ENCODE measurements around the gene LCNL1. TPM values are rescaled to one million over a fixed set of nuclear protein-coding genes. Genes with fewer than 3 reads are reported as not detected.

The LCNL1 gene
- total RNA-seq (not detected in 2 replicates), polyA plus RNA-seq (0.06 TPM in 1 of 2 replicates, not detected in the other), polyA minus RNA-seq (0.09 TPM in 1 of 2 replicates, not detected in the other)
- total RNA-seq (2013), result 0.02 TPM

DNA sequence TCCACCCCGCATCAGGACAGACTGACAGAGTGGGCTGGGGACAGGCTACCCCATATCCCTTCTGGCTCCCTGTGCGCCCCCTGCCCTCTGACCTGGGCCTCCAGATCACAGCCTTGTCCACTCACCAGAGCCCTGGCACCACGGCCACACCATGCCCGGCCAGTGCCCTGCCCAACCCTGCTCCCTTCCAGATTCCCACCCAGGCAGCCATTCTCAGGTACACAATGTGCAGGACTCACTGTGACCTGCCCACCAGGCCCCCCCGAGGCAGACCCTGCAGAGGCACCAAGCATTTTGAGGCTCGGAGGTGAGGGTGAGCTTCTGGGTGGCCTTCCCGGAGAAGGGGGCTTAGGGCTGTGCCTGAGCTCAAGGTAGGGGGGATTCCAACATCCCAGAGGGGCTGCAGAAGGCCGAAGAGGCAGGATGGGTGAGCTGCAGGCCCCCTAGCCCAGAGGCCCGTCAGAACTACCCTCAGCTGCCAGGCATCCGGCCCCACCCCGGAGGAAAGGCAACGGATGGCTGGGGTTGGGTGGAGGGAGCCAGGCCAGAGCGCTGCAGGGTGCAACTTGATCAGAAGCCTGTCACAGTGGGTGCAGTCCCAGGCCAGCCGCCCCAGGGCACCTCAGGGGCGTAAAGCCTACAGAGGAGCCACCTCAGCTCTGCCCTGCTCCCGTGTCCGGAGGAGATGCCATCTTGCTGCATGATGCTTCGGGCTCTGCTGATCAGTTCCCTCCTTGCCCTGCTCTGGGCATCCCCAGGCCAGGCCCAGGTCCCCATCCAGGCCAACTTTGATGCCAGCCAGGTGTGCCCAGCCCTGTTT lies at the start of gene LCNL1:
Gene LCNL1, plus strand, starts transcription at position 762 of the 820 bp plus-strand sequence. CDS start 594 bp downstream, outside the sequence.
- TF ChIP-seq EZH2 (IDR thresholded peaks at IDR 0.05; ENCODE audit: borderline replicate concordance, insufficient read depth, low read depth, low read length, poor library complexity, severe bottlenecking), result no peak
- TF ChIP-seq, protein P1, sequence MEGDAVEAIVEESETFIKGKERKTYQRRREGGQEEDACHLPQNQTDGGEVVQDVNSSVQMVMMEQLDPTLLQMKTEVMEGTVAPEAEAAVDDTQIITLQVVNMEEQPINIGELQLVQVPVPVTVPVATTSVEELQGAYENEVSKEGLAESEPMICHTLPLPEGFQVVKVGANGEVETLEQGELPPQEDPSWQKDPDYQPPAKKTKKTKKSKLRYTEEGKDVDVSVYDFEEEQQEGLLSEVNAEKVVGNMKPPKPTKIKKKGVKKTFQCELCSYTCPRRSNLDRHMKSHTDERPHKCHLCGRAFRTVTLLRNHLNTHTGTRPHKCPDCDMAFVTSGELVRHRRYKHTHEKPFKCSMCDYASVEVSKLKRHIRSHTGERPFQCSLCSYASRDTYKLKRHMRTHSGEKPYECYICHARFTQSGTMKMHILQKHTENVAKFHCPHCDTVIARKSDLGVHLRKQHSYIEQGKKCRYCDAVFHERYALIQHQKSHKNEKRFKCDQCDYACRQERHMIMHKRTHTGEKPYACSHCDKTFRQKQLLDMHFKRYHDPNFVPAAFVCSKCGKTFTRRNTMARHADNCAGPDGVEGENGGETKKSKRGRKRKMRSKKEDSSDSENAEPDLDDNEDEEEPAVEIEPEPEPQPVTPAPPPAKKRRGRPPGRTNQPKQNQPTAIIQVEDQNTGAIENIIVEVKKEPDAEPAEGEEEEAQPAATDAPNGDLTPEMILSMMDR (IDR thresholded peaks at IDR 0.05), result no peak
- Histone ChIP-seq H2AFZ (ENCODE audit: insufficient read depth, low read depth, low read length, poor library complexity, severe bottlenecking) (no peak within 1 kb of the TSS), H3K36me3 (replicated peaks in 1 of 2; ENCODE audit: control extremely low read depth in 1 of 2, control insufficient read depth in 1 of 2, extremely low read depth in 1 of 2, insufficient read depth in 2 of 2, low read length in 1 of 2) (no peaks in the 10 kb centered on the region), H3K4me2 (replicated peaks; ENCODE audit: low read depth, low read length, poor library complexity, severe bottlenecking) (no peak within 1 kb of the TSS), H3K4me1 (ENCODE audit: control insufficient read depth in 2 of 2, insufficient read depth in 2 of 2, low read length in 2 of 2) (peaks cover 12 to 17% of the 10 kb centered on the region in 2 donors), H4K20me1 (ENCODE audit: control insufficient read depth, insufficient read depth, low read length, poor library complexity, severe bottlenecking) (no peaks in the 10 kb centered on the region), H3K9ac (ENCODE audit: low read length) (no peak within 1 kb of the TSS), H3K4me3 (ENCODE audit: control extremely low read depth in 1 of 5, extremely low read depth in 1 of 5, insufficient read depth in 1 of 5, low read depth in 2 of 5, low read length in 4 of 5) (no peak within 1 kb of the TSS), H3K27ac (ENCODE audit: low read length in 2 of 2) (no peak within 1 kb of the TSS), H3K9me3 (ENCODE audit: control extremely low read depth in 1 of 3, control insufficient read depth in 2 of 3, insufficient read depth in 1 of 3, low read length in 2 of 3) (peaks cover 0 to 13% (median 0%) of the 10 kb centered on the region in 3 donors), H3K27me3 (replicated peaks in 1 of 4; ENCODE audit: control extremely low read depth in 1 of 4, control insufficient read depth in 3 of 4, insufficient read depth in 4 of 4, low read length in 3 of 4) (peaks cover 0 to 78% (median 17%) of the 10 kb centered on the region in 4 experiments), H3K79me2 (ENCODE audit: control insufficient read depth, insufficient read depth, low read length) (no peaks in the 10 kb centered on the region)
- peaks cover 21% of the 10 kb centered on the region for H3K27me3 Mint-ChIP-seq
- ChIA-PET CTCF (no interaction called here), POLR2A (interaction anchor here (0.6 kb wide), 1 partner anchor 14 kb away, joined by 3 read pairs; no protein-coding TSS in a partner anchor)
- DNase-seq, result no peak
- H3K4me1 Mint-ChIP-seq, result peaks cover 7% of the 10 kb centered on the region
- no peaks in the 10 kb centered on the region for H3K9me3 Mint-ChIP-seq (ENCODE audit: insufficient read depth)
- H3K4me3 Mint-ChIP-seq, result no peak within 1 kb of the TSS
- intact Hi-C loops (cut with micrococcal nuclease), result no loop called here
- H3K27ac Mint-ChIP-seq, result no peak within 1 kb of the TSS
- ATAC-seq (ENCODE audit: low read depth), result no peak
- WGBS (ENCODE audit: insufficient coverage), result 92% methylated on average over 18 of the region's 18 CpGs

DNA sequence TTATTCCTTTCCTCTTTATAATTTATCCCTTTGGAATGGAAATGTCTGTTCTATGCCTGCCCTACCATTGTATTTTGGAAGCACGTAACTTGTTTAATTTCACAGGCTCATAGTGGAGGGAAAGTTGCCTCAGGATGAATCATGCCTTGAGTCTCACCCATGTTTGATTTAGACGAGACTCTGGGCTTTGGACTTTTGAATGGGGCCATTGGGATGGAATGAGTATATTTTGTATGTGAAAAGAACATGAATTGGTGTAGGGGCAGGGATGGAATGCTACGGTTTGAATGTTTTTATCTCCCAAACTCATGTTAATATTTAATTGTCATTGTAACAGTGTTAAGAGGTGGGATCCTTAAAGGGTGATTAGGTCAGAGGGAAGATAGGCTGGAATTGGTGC lies 48.5 kb upstream of the LCNL1 start:
- no peak overlapping the region for H3K27ac ChIP-seq (ENCODE audit: low read length in 2 of 2)
- no peak for TF ChIP-seq EZH2 (IDR thresholded peaks at IDR 0.05; ENCODE audit: borderline replicate concordance, insufficient read depth, low read depth, low read length, poor library complexity, severe bottlenecking)
- TF ChIP-seq, protein P1 (IDR thresholded peaks at IDR 0.05), result no peak
- H3K4me2 ChIP-seq (replicated peaks; ENCODE audit: low read depth, low read length, poor library complexity, severe bottlenecking), result no peak overlapping the region
- H3K79me2 ChIP-seq (ENCODE audit: control insufficient read depth, insufficient read depth, low read length), result peaks cover 2% of the 10 kb centered on the region
- 91% methylated on average over 1 of the region's 3 CpGs for WGBS (ENCODE audit: insufficient coverage)
- peaks cover 30% of the 10 kb centered on the region for H4K20me1 ChIP-seq (ENCODE audit: control insufficient read depth, insufficient read depth, low read length, poor library complexity, severe bottlenecking)
- H3K9me3 ChIP-seq (ENCODE audit: control extremely low read depth in 1 of 3, control insufficient read depth in 2 of 3, insufficient read depth in 1 of 3, low read length in 2 of 3), result no peaks in the 10 kb centered on the region
- CTCF ChIA-PET, result no interaction called here
- no peak for DNase-seq
- no peaks in the 10 kb centered on the region for H3K27me3 Mint-ChIP-seq
- POLR2A ChIA-PET, result no interaction called here
- no peak overlapping the region for H3K9ac ChIP-seq (ENCODE audit: low read length)
- no peaks in the 10 kb centered on the region for H3K4me1 ChIP-seq (ENCODE audit: control insufficient read depth in 2 of 2, insufficient read depth in 2 of 2, low read length in 2 of 2)
- no peaks in the 10 kb centered on the region for H3K4me1 Mint-ChIP-seq
- no peak for ATAC-seq (ENCODE audit: low read depth)
- H3K27me3 ChIP-seq (replicated peaks in 1 of 4; ENCODE audit: control extremely low read depth in 1 of 4, control insufficient read depth in 3 of 4, insufficient read depth in 4 of 4, low read length in 3 of 4), result no peaks in the 10 kb centered on the region
- no peak overlapping the region for H3K4me3 Mint-ChIP-seq
- no peak overlapping the region for H2AFZ ChIP-seq (ENCODE audit: insufficient read depth, low read depth, low read length, poor library complexity, severe bottlenecking)
- H3K36me3 ChIP-seq (replicated peaks in 1 of 2; ENCODE audit: control extremely low read depth in 1 of 2, control insufficient read depth in 1 of 2, extremely low read depth in 1 of 2, insufficient read depth in 2 of 2, low read length in 1 of 2), result peaks cover 0 to under 1% of the 10 kb centered on the region in 2 experiments
- H3K4me3 ChIP-seq (ENCODE audit: control extremely low read depth in 1 of 5, extremely low read depth in 1 of 5, insufficient read depth in 1 of 5, low read depth in 2 of 5, low read length in 4 of 5), result no peak overlapping the region
- no peaks in the 10 kb centered on the region for H3K9me3 Mint-ChIP-seq (ENCODE audit: insufficient read depth)
- H3K27ac Mint-ChIP-seq, result no peak overlapping the region
- intact Hi-C loops (cut with micrococcal nuclease), result no loop called here
